ENCODE results near the gene HIPK2. TPM values are rescaled to one million over a fixed set of nuclear protein-coding genes. Genes with fewer than 3 reads are reported as not detected.
"Not testable (repeated sequence)": the region's sequence is repeated elsewhere in the genome, so short reads cannot be mapped to it uniquely, and the experiment has no call there.

The HIPK2 gene
- total RNA-seq, 1 donor, result 12.7 TPM

DNA sequence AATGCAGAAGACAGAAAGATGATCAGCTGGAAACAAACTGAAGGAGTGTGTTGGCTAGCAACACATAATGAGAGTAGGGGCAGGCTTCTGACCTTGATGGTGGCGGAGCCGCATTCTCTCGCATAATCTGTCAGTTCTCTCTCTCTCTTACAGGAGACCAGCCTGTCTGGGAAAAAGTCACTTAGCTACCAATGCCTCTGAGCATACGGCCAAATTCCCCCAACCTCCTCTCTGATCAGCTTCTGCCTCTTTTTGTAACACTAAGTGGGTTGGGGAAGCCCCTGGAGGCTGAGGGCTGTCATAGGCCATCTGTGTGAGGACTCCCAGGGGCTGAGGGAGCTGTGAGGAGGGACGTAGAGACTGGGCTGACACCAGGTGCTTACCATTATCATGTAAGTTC lies 104.6 kb downstream of the HIPK2 start:
- Histone ChIP-seq H2AFZ (ENCODE audit: low read length) (no peak overlapping the region), H3K9me3 (ENCODE audit: low read depth, low read length) (no peaks in the 10 kb centered on the region), H3K36me3 (ENCODE audit: insufficient read depth, low read length) (no peaks in the 10 kb centered on the region), H3K79me2 (ENCODE audit: insufficient read depth, low read length) (peaks cover 61% of the 10 kb centered on the region), H3K4me2 (ENCODE audit: insufficient read depth, low read length) (no peak overlapping the region), H3K27me3 (ENCODE audit: insufficient read depth, low read length) (no peaks in the 10 kb centered on the region), H3K4me1 (ENCODE audit: insufficient read depth, low read length) (peaks cover 20% of the 10 kb centered on the region), H4K20me1 (ENCODE audit: insufficient read depth, low read length) (no peaks in the 10 kb centered on the region), H3K4me3 (ENCODE audit: insufficient read depth, low read length) (no peak overlapping the region), H3K27ac (ENCODE audit: low read depth, low read length) (peak overlapping the region; percentile 7)
- TF ChIP-seq, protein P1, sequence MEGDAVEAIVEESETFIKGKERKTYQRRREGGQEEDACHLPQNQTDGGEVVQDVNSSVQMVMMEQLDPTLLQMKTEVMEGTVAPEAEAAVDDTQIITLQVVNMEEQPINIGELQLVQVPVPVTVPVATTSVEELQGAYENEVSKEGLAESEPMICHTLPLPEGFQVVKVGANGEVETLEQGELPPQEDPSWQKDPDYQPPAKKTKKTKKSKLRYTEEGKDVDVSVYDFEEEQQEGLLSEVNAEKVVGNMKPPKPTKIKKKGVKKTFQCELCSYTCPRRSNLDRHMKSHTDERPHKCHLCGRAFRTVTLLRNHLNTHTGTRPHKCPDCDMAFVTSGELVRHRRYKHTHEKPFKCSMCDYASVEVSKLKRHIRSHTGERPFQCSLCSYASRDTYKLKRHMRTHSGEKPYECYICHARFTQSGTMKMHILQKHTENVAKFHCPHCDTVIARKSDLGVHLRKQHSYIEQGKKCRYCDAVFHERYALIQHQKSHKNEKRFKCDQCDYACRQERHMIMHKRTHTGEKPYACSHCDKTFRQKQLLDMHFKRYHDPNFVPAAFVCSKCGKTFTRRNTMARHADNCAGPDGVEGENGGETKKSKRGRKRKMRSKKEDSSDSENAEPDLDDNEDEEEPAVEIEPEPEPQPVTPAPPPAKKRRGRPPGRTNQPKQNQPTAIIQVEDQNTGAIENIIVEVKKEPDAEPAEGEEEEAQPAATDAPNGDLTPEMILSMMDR (IDR thresholded peaks at IDR 0.05; ENCODE audit: extremely low read depth, low read depth, low read length), result no peak
- no peak for DNase-seq (ENCODE audit: insufficient read length, low spot score, missing footprints)

DNA sequence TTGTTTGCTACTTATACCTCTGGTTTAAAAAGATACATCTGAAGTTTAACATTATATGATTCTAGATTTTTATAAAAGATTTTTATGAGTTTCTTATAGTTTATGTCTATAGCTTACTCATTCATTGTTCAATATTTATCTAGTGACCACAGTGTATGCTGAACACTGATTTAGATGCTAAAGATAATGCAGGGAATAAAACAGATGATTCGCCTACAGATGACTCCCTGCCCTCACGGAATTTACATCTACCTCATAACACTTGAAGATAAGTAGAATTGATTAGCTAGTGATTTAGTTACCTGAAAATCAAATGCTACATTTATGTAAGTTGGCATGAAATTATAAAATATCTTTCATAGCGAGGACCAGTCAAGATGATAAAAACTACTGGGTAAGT lies 105.8 kb downstream of the HIPK2 start:
- Histone ChIP-seq H2AFZ (ENCODE audit: low read length) (no peak overlapping the region), H4K20me1 (ENCODE audit: insufficient read depth, low read length) (no peaks in the 10 kb centered on the region), H3K9me3 (ENCODE audit: low read depth, low read length) (no peaks in the 10 kb centered on the region), H3K79me2 (ENCODE audit: insufficient read depth, low read length) (peaks cover 63% of the 10 kb centered on the region), H3K27me3 (ENCODE audit: insufficient read depth, low read length) (no peaks in the 10 kb centered on the region), H3K36me3 (ENCODE audit: insufficient read depth, low read length) (no peaks in the 10 kb centered on the region), H3K27ac (ENCODE audit: low read depth, low read length) (no peak overlapping the region), H3K4me2 (ENCODE audit: insufficient read depth, low read length) (no peak overlapping the region), H3K4me1 (ENCODE audit: insufficient read depth, low read length) (peaks cover 20% of the 10 kb centered on the region), H3K4me3 (ENCODE audit: insufficient read depth, low read length) (no peak overlapping the region)
- DNase-seq (ENCODE audit: insufficient read length, low spot score, missing footprints), result no peak
- TF ChIP-seq, protein P1 (IDR thresholded peaks at IDR 0.05; ENCODE audit: extremely low read depth, low read depth, low read length), result no peak

DNA sequence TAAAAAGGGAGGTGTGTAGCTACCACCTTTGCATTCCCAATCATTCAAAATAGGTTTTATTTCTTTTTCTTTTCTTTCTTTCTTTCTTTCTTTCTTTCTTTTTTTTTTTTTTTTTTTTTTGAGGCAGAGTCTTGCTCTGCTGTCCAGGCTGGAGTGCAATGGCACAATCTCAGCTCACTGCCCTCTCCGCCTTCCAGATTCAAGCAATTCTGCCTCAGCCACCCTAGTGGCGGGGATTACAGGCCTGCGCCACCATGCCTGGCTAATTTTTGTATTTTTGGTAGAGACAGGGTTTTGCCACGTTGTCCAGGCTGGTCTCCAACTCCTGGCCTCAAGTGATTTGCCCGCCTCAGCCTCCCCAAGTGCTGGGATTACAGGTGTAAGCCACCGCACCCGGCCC lies 107.1 kb downstream of the HIPK2 start:
- not testable (repeated sequence) for H3K4me3 ChIP-seq (ENCODE audit: insufficient read depth, low read length); H2AFZ ChIP-seq (ENCODE audit: low read length); H3K36me3 ChIP-seq (ENCODE audit: insufficient read depth, low read length); H3K27me3 ChIP-seq (ENCODE audit: insufficient read depth, low read length); H4K20me1 ChIP-seq (ENCODE audit: insufficient read depth, low read length); H3K9me3 ChIP-seq (ENCODE audit: low read depth, low read length); H3K4me2 ChIP-seq (ENCODE audit: insufficient read depth, low read length); H3K27ac ChIP-seq (ENCODE audit: low read depth, low read length); DNase-seq (ENCODE audit: insufficient read length, low spot score, missing footprints)
- H3K79me2 ChIP-seq (ENCODE audit: insufficient read depth, low read length), result peaks cover 69% of the 10 kb centered on the region
- peaks cover 15% of the 10 kb centered on the region for H3K4me1 ChIP-seq (ENCODE audit: insufficient read depth, low read length)

DNA sequence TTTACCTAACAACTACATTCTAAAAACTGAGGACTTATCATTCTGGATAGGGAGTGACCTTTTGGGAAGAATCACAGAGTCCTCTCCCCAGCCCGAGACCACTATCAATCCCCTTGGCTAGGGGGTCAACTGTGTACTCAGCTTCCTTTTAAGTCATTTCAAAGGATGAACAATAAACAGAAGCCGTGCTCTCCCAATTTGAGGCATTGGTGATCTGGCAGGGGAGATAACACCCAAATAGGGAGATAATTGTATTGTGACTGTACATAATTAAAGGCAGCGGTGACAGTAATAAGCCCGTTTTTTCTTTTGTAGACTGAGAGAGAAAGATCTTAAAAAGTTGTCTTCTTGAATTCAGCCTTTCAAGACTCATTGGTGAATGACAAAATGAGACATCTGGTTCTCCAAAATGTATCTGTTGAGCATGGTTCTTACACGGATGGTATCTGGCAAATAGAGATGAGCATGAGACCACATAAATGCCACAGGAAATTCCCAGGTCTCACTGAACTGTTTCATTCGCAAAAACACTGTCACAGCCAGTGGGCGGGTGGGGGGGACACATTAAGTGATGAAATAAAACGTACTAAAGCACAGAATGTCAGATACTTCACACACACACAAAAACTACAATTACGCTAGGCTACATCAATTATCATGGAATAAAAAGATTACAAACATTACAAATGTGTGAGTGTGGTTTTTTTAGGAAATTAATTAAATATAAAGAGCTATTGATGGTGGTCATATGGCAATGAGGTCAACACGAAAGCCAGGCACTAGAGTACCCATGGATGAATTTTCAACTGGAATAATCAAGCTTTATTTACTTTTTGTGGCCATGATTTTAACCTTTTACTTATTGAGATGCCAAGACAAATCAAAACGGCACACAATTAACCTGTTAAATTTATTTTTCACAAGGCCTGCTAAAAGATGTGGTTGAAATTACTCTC lies 108.4 kb downstream of the HIPK2 start:
- Histone ChIP-seq H3K9me3 (ENCODE audit: low read depth, low read length) (no peaks in the 10 kb centered on the region), H3K4me1 (ENCODE audit: insufficient read depth, low read length) (peaks cover 5% of the 10 kb centered on the region), H3K27ac (ENCODE audit: low read depth, low read length) (no peak overlapping the region), H3K79me2 (ENCODE audit: insufficient read depth, low read length) (peaks cover 72% of the 10 kb centered on the region), H3K4me3 (ENCODE audit: insufficient read depth, low read length) (no peak overlapping the region), H3K36me3 (ENCODE audit: insufficient read depth, low read length) (peaks cover 3% of the 10 kb centered on the region), H3K4me2 (ENCODE audit: insufficient read depth, low read length) (no peak overlapping the region), H4K20me1 (ENCODE audit: insufficient read depth, low read length) (no peaks in the 10 kb centered on the region), H2AFZ (ENCODE audit: low read length) (no peak overlapping the region), H3K27me3 (ENCODE audit: insufficient read depth, low read length) (no peaks in the 10 kb centered on the region)
- TF ChIP-seq, protein P1 (IDR thresholded peaks at IDR 0.05; ENCODE audit: extremely low read depth, low read depth, low read length), result no peak
- DNase-seq (ENCODE audit: insufficient read length, low spot score, missing footprints), result no peak
